WERI-Rb-1 (cell line): ENCODE data around the gene PTBP3.

Source experiments
- DNase-seq: peaks from one replicate; pipeline ENCODE4 v3.0.0-alpha.2; 2020
- H3K27ac ChIP-seq: fragments of 250-450 bp; sonication (Bioruptor Pico); 2 replicates; pipeline ENCODE4 v1.5.1; 2020; ENCODE audit warnings: mild to moderate bottlenecking, moderate library complexity
- H3K27me3 ChIP-seq: fragments of 250-450 bp; sonication (Bioruptor Pico); 2 replicates; pipeline ENCODE4 v1.5.1; 2021; ENCODE audit warnings: mild to moderate bottlenecking, low read depth, moderate library complexity; ENCODE audit not compliant: insufficient read depth, severe bottlenecking
- H3K36me3 ChIP-seq: fragments of 250-450 bp; sonication (Bioruptor Pico); 2 replicates; pipeline ENCODE4 v1.5.1; 2020; ENCODE audit warnings: mild to moderate bottlenecking, moderate library complexity
- H3K4me3 ChIP-seq: 2 replicates; pipeline ENCODE4 v1.5.1; 2011; ENCODE audit warnings: low read depth, mild to moderate bottlenecking, control low read depth, low read length
- H3K9me3 ChIP-seq: fragments of 250-450 bp; sonication (Bioruptor Pico); 2 replicates; pipeline ENCODE4 v1.5.1; 2021; ENCODE audit warnings: mild to moderate bottlenecking, moderate library complexity; ENCODE audit not compliant: severe bottlenecking
- CTCF ChIP-seq: IDR thresholded peaks from 2 replicates; pipeline ENCODE4 v1.5.1; 2011; ENCODE audit warnings: low read depth, mild to moderate bottlenecking, control low read depth, inconsistent platforms, low read length

Gene PTBP3

GRCh38 chr9:112351184-112351583, 17.8 kb upstream of the PTBP3 start:
- Histone ChIP-seq H3K9me3 (no peaks in the 10 kb centered on the region), H3K36me3 (no peaks in the 10 kb centered on the region), H3K27ac (no peak overlapping the region), H3K4me3 (no peak overlapping the region), H3K27me3 (no peaks in the 10 kb centered on the region)
- no peak for DNase-seq
- TF ChIP-seq CTCF: no peak

- peak overlapping the region; percentile 53 for H3K4me3 ChIP-seq
- no peak for DNase-seq
- no peaks in the 10 kb centered on the region for H3K27me3 ChIP-seq
- H3K36me3 ChIP-seq: no peaks in the 10 kb centered on the region
- H3K9me3 ChIP-seq: no peaks in the 10 kb centered on the region
- no peak overlapping the region for H3K27ac ChIP-seq
- TF ChIP-seq CTCF: no peak
These were observed 15.6 kb upstream of the PTBP3 start for GRCh38 chr9:112349008-112349333.

- H3K36me3 ChIP-seq: no peaks in the 10 kb centered on the region
- DNase-seq: peak; percentile 96
- TF ChIP-seq CTCF: no peak
- no peaks in the 10 kb centered on the region for H3K27me3 ChIP-seq
- H3K4me3 ChIP-seq: peak overlapping the region; percentile 53
- no peaks in the 10 kb centered on the region for H3K9me3 ChIP-seq
- peak overlapping the region; percentile 7 for H3K27ac ChIP-seq
These were observed 15.0 kb upstream of the PTBP3 start for GRCh38 chr9:112348257-112349007.

GRCh38 chr9:112341730-112342129, 8.3 kb upstream of the PTBP3 start:
- Histone ChIP-seq H3K27me3 (no peaks in the 10 kb centered on the region), H3K36me3 (no peaks in the 10 kb centered on the region), H3K4me3 (no peak overlapping the region), H3K27ac (no peak overlapping the region), H3K9me3 (no peaks in the 10 kb centered on the region)
- TF ChIP-seq CTCF: no peak
- no peak for DNase-seq

- no peak for DNase-seq
- Histone ChIP-seq H3K9me3 (no peaks in the 10 kb centered on the region), H3K27ac (no peak overlapping the region), H3K4me3 (no peak overlapping the region), H3K36me3 (no peaks in the 10 kb centered on the region), H3K27me3 (no peaks in the 10 kb centered on the region)
- no peak for TF ChIP-seq CTCF
These were observed 6.5 kb upstream of the PTBP3 start for GRCh38 chr9:112339886-112340285.

- no peak for DNase-seq
- TF ChIP-seq CTCF: no peak
- Histone ChIP-seq H3K4me3 (no peak overlapping the region), H3K9me3 (no peaks in the 10 kb centered on the region), H3K27me3 (no peaks in the 10 kb centered on the region), H3K36me3 (no peaks in the 10 kb centered on the region), H3K27ac (no peak overlapping the region)
These were observed 5.1 kb upstream of the PTBP3 start for GRCh38 chr9:112338561-112338960.
